ENCODE results near the gene TDP1.
A peak's percentile ranks its signal among the peaks of the same experiment; 100 is the strongest.

TDP1 gene

GRCh38 chr14:89955745-89956660 lies at the start of gene TDP1:
TDP1 (plus strand) TSS chr14:89955927; CDS start chr14:89963115, 7,188 bp downstream.
- no peaks in the 10 kb centered on the region for H3K9me3 ChIP-seq (ENCODE audit: control insufficient read depth, insufficient read depth, low read length)
- peak within 1 kb of the TSS; percentile 98 for H3K4me3 ChIP-seq (ENCODE audit: low read depth, low read length)
- H3K36me3 ChIP-seq (ENCODE audit: control insufficient read depth, insufficient read depth, low read length) = no peaks in the 10 kb centered on the region
- H3K4me1 ChIP-seq (ENCODE audit: control insufficient read depth, insufficient read depth, low read length) = no peaks in the 10 kb centered on the region
- no peaks in the 10 kb centered on the region for H3K27me3 ChIP-seq (ENCODE audit: control insufficient read depth, insufficient read depth, low read length)
- peak within 1 kb of the TSS; percentile 77 for H3K9ac ChIP-seq (ENCODE audit: low read depth, low read length)

- Histone ChIP-seq H3K9ac (ENCODE audit: low read depth, low read length) (no peak overlapping the region), H3K4me3 (ENCODE audit: low read depth, low read length) (no peak overlapping the region), H3K4me1 (ENCODE audit: control insufficient read depth, insufficient read depth, low read length) (peaks cover 8% of the 10 kb centered on the region), H3K36me3 (ENCODE audit: control insufficient read depth, insufficient read depth, low read length) (no peaks in the 10 kb centered on the region), H3K27me3 (ENCODE audit: control insufficient read depth, insufficient read depth, low read length) (no peaks in the 10 kb centered on the region), H3K9me3 (ENCODE audit: control insufficient read depth, insufficient read depth, low read length) (no peaks in the 10 kb centered on the region)
Observed at GRCh38 chr14:89906000-89906399, 49.7 kb upstream of the TDP1 start.

DNA sequence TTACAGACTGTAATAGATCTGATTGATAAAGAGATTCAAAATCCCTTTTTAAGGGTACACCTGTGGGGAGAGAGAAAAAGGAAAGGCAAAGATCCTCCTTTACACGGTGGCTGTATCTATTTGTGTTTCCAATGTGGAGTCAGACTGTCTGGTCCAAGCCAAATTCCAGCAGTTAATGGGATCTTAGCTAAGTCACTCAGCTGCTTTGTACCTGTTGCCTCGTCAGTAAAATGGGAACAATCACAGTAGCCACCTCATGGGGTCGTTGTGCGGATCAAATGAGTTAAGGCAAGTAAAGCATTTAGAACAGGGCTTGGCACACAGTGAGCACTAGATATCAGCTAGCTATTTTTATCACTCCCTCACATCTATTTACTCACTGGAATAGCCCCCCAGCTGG lies 48.1 kb upstream of the TDP1 start:
- no peaks in the 10 kb centered on the region for H3K27me3 ChIP-seq (ENCODE audit: control insufficient read depth, insufficient read depth, low read length)
- H3K4me3 ChIP-seq (ENCODE audit: low read depth, low read length) = no peak overlapping the region
- no peak overlapping the region for H3K9ac ChIP-seq (ENCODE audit: low read depth, low read length)
- no peaks in the 10 kb centered on the region for H3K9me3 ChIP-seq (ENCODE audit: control insufficient read depth, insufficient read depth, low read length)
- no peaks in the 10 kb centered on the region for H3K36me3 ChIP-seq (ENCODE audit: control insufficient read depth, insufficient read depth, low read length)
- peaks cover 20% of the 10 kb centered on the region for H3K4me1 ChIP-seq (ENCODE audit: control insufficient read depth, insufficient read depth, low read length)

GRCh38 chr14:89908712-89909450 lies 46.8 kb upstream of the TDP1 start:
- Histone ChIP-seq H3K27me3 (ENCODE audit: control insufficient read depth, insufficient read depth, low read length) (no peaks in the 10 kb centered on the region), H3K36me3 (ENCODE audit: control insufficient read depth, insufficient read depth, low read length) (no peaks in the 10 kb centered on the region), H3K4me1 (ENCODE audit: control insufficient read depth, insufficient read depth, low read length) (peaks cover 23% of the 10 kb centered on the region), H3K9me3 (ENCODE audit: control insufficient read depth, insufficient read depth, low read length) (no peaks in the 10 kb centered on the region), H3K4me3 (ENCODE audit: low read depth, low read length) (no peak overlapping the region), H3K9ac (ENCODE audit: low read depth, low read length) (no peak overlapping the region)

DNA sequence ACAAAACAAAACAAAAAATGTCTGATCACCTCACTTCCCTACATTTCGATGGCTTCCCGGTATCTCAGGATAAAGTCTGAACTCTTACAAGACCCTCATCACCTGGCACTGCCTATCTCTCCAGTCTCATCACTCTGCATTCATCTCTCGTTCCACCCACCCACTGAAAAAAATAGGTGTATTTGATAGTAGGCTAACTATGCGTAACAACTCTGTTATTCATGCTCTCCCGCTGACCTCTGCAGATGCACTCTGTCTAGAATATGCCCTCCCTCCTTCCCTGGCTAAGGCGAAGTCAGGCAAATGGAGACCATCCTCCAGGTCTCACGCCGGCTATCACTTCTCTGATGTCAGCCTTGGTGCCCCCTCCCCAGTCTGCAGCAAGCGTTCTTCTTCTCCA lies 46.1 kb upstream of the TDP1 start:
- no peaks in the 10 kb centered on the region for H3K36me3 ChIP-seq (ENCODE audit: control insufficient read depth, insufficient read depth, low read length)
- no peak overlapping the region for H3K4me3 ChIP-seq (ENCODE audit: low read depth, low read length)
- no peak overlapping the region for H3K9ac ChIP-seq (ENCODE audit: low read depth, low read length)
- H3K27me3 ChIP-seq (ENCODE audit: control insufficient read depth, insufficient read depth, low read length) = no peaks in the 10 kb centered on the region
- H3K4me1 ChIP-seq (ENCODE audit: control insufficient read depth, insufficient read depth, low read length) = peaks cover 23% of the 10 kb centered on the region
- no peaks in the 10 kb centered on the region for H3K9me3 ChIP-seq (ENCODE audit: control insufficient read depth, insufficient read depth, low read length)

GRCh38 chr14:89910691-89911009 lies 45.1 kb upstream of the TDP1 start:
- H3K27me3 ChIP-seq (ENCODE audit: control insufficient read depth, insufficient read depth, low read length) = no peaks in the 10 kb centered on the region
- H3K4me1 ChIP-seq (ENCODE audit: control insufficient read depth, insufficient read depth, low read length) = peaks cover 26% of the 10 kb centered on the region
- H3K9ac ChIP-seq (ENCODE audit: low read depth, low read length) = no peak overlapping the region
- H3K9me3 ChIP-seq (ENCODE audit: control insufficient read depth, insufficient read depth, low read length) = no peaks in the 10 kb centered on the region
- no peak overlapping the region for H3K4me3 ChIP-seq (ENCODE audit: low read depth, low read length)
- no peaks in the 10 kb centered on the region for H3K36me3 ChIP-seq (ENCODE audit: control insufficient read depth, insufficient read depth, low read length)

- Histone ChIP-seq H3K4me1 (ENCODE audit: control insufficient read depth, insufficient read depth, low read length) (peaks cover 26% of the 10 kb centered on the region), H3K9me3 (ENCODE audit: control insufficient read depth, insufficient read depth, low read length) (no peaks in the 10 kb centered on the region), H3K9ac (ENCODE audit: low read depth, low read length) (no peak overlapping the region), H3K36me3 (ENCODE audit: control insufficient read depth, insufficient read depth, low read length) (no peaks in the 10 kb centered on the region), H3K4me3 (ENCODE audit: low read depth, low read length) (peak overlapping the region; percentile 7), H3K27me3 (ENCODE audit: control insufficient read depth, insufficient read depth, low read length) (no peaks in the 10 kb centered on the region)
Observed at GRCh38 chr14:89911010-89911919, 44.5 kb upstream of the TDP1 start.

DNA sequence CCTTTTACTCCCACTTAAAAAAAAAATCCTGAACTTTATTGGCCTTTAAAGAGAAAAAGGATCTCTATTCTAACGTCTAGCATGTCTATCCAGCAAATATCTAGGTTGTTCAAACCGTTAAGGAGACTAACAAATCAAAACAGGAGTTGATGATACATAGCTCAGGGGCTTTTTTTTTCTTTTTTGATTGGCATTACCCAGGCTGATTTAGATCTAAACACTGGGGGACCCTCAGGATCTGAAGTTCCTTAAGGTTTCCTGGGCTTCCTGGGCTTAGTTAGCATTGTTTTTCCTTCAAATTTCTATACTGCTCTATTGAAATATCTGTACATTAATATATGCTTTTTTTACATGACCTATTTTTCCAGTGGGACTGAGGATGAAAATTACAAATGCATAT lies 43.5 kb upstream of the TDP1 start:
- H3K4me1 ChIP-seq (ENCODE audit: control insufficient read depth, insufficient read depth, low read length) = peaks cover 26% of the 10 kb centered on the region
- no peaks in the 10 kb centered on the region for H3K27me3 ChIP-seq (ENCODE audit: control insufficient read depth, insufficient read depth, low read length)
- H3K4me3 ChIP-seq (ENCODE audit: low read depth, low read length) = no peak overlapping the region
- no peaks in the 10 kb centered on the region for H3K9me3 ChIP-seq (ENCODE audit: control insufficient read depth, insufficient read depth, low read length)
- no peak overlapping the region for H3K9ac ChIP-seq (ENCODE audit: low read depth, low read length)
- H3K36me3 ChIP-seq (ENCODE audit: control insufficient read depth, insufficient read depth, low read length) = no peaks in the 10 kb centered on the region

- no peaks in the 10 kb centered on the region for H3K36me3 ChIP-seq (ENCODE audit: control insufficient read depth, insufficient read depth, low read length)
- H3K27me3 ChIP-seq (ENCODE audit: control insufficient read depth, insufficient read depth, low read length) = no peaks in the 10 kb centered on the region
- H3K4me3 ChIP-seq (ENCODE audit: low read depth, low read length) = no peak overlapping the region
- peaks cover 25% of the 10 kb centered on the region for H3K4me1 ChIP-seq (ENCODE audit: control insufficient read depth, insufficient read depth, low read length)
- H3K9ac ChIP-seq (ENCODE audit: low read depth, low read length) = no peak overlapping the region
- no peaks in the 10 kb centered on the region for H3K9me3 ChIP-seq (ENCODE audit: control insufficient read depth, insufficient read depth, low read length)
Observed at GRCh38 chr14:89912667-89913211, 43.0 kb upstream of the TDP1 start.

DNA sequence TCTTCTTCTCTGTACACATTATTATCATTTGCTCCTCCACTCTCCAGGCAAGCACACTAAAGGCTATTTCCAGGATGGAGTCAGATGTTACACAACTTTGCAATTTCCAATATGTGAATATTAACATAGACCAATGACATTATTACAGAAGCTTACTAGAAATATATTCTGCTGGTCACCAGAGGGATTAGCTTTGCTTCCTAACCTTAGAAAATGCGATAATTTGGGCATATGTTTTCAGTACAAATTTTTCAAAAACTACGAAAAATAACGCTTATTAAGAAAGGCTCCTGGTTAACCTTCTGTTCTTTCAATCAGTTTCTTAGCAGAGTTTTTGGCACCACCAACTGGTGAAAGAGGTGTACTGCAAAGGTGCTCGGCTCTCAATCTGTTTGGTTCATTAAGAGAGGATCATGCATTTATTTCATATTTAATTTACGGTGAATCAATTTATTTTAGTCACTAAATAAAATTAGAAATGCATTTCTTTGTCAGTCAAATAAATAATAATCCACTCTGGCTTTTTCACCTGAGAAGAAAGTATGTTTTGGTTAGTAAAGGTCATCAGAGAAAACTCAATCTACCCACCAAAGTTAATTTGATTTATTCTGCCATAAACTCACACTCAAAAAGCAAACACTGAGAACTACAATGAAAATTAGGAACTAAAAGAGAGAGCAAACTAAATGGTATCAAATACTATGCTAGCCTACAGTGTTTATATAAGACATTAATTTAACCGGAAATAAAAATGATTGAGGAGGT lies 40.4 kb upstream of the TDP1 start:
- peaks cover 23% of the 10 kb centered on the region for H3K4me1 ChIP-seq (ENCODE audit: control insufficient read depth, insufficient read depth, low read length)
- H3K9ac ChIP-seq (ENCODE audit: low read depth, low read length) = no peak overlapping the region
- H3K9me3 ChIP-seq (ENCODE audit: control insufficient read depth, insufficient read depth, low read length) = no peaks in the 10 kb centered on the region
- H3K36me3 ChIP-seq (ENCODE audit: control insufficient read depth, insufficient read depth, low read length) = no peaks in the 10 kb centered on the region
- no peaks in the 10 kb centered on the region for H3K27me3 ChIP-seq (ENCODE audit: control insufficient read depth, insufficient read depth, low read length)
- no peak overlapping the region for H3K4me3 ChIP-seq (ENCODE audit: low read depth, low read length)

DNA sequence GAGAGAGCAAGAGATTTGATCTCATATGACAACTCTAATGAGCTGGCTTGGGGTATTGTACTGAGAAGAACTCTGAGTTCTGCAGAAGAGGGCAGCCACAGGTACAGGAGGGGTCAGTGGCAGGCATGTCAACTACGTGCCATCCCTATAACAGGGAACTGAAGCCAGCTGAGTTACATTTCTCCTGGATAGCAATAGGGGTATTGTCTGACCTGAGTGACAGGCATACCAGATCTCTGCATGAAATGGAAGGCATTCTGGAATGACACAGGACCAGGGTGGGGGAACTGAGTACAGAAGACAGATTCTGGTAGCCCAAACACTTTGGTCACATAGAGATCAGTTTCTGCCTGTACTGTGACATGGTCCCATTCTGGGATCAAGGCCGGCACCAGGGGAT lies 37.0 kb upstream of the TDP1 start:
- no peaks in the 10 kb centered on the region for H3K9me3 ChIP-seq (ENCODE audit: control insufficient read depth, insufficient read depth, low read length)
- H3K27me3 ChIP-seq (ENCODE audit: control insufficient read depth, insufficient read depth, low read length) = no peaks in the 10 kb centered on the region
- H3K4me3 ChIP-seq (ENCODE audit: low read depth, low read length) = no peak overlapping the region
- H3K36me3 ChIP-seq (ENCODE audit: control insufficient read depth, insufficient read depth, low read length) = no peaks in the 10 kb centered on the region
- H3K9ac ChIP-seq (ENCODE audit: low read depth, low read length) = no peak overlapping the region
- peaks cover 3% of the 10 kb centered on the region for H3K4me1 ChIP-seq (ENCODE audit: control insufficient read depth, insufficient read depth, low read length)

All from iPS-15b (cell line).